Sigmoid colon (tissue), 3 donors: ENCODE results near the gene TRIM77.
"Not testable (repeated sequence)": the region's sequence is repeated elsewhere in the genome, so short reads cannot be mapped to it uniquely, and the experiment has no call there.

Source experiments
- POLR2A ChIP-seq, 2 donors: fragments of 450-650 bp; IDR thresholded peaks; one replicate each; pipeline ENCODE4 v1.6.1; 2016; ENCODE audit warnings: antibody characterized with exemption in 2 of 2, mild to moderate bottlenecking in 2 of 2, moderate library complexity in 2 of 2
- TF ChIP-seq, protein P1 (sequence below), 4 experiments: fragments of 450-650 bp in 3 of 4; fragments of 200-600 bp in 1 of 4; IDR thresholded peaks; one replicate each; pipeline ENCODE4 v1.5.1; 2016 to 2019; ENCODE audit warnings: antibody characterized with exemption in 4 of 4, mild to moderate bottlenecking in 3 of 4, moderate library complexity in 2 of 4

DNA sequence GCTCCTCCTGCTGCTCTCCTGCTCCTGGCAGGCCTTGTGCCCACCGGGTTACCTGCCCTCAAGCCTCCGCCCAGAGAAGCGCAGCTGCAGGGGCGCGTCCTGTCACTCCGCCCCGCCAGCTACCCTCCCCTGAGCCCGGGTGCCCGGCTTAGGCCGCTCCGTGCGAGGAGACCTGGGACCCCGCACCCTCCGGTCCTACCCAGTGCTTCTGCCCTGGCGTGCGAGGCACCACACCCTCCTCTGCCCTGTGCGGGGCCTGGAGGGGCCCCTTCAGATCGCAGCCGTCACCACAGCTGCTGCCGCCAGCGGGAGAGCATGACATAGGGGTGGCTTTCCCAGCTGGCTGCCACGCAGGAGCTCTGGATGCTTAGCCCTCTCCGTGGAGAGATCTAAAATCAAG is 20.1 kb downstream of the TRIM77 start:
- TF ChIP-seq, protein P1, sequence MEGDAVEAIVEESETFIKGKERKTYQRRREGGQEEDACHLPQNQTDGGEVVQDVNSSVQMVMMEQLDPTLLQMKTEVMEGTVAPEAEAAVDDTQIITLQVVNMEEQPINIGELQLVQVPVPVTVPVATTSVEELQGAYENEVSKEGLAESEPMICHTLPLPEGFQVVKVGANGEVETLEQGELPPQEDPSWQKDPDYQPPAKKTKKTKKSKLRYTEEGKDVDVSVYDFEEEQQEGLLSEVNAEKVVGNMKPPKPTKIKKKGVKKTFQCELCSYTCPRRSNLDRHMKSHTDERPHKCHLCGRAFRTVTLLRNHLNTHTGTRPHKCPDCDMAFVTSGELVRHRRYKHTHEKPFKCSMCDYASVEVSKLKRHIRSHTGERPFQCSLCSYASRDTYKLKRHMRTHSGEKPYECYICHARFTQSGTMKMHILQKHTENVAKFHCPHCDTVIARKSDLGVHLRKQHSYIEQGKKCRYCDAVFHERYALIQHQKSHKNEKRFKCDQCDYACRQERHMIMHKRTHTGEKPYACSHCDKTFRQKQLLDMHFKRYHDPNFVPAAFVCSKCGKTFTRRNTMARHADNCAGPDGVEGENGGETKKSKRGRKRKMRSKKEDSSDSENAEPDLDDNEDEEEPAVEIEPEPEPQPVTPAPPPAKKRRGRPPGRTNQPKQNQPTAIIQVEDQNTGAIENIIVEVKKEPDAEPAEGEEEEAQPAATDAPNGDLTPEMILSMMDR (IDR thresholded peaks at IDR 0.05) = not testable (repeated sequence)
- not testable (repeated sequence) for TF ChIP-seq POLR2A (IDR thresholded peaks at IDR 0.05)
